Transverse colon (tissue), 3 donors: ENCODE results near the gene ZBTB7C.

ENCODE experiments used
- POLR2A ChIP-seq: fragments of 450-650 bp; IDR thresholded peaks from one replicate; pipeline ENCODE4 v1.6.1; 2016; ENCODE audit warnings: antibody characterized with exemption, mild to moderate bottlenecking, moderate library complexity
- POLR2AphosphoS5 ChIP-seq, 3 donors: sonication (generic); formaldehyde crosslinking; IDR thresholded peaks; one replicate each; pipeline ENCODE4 v1.6.1; 2016; ENCODE audit warnings: antibody characterized with exemption in 3 of 3

GRCh38 chr18:48075707-48076093 lies 333.5 kb downstream of the ZBTB7C start:
- TF ChIP-seq POLR2A (no peak), POLR2AphosphoS5 (IDR thresholded peaks at IDR 0.05) (no peak)
